Medulla oblongata (tissue), 1 donor: Measurements from ENCODE around the gene SUV39H1.

Experiments used
- DNase-seq: peaks from one replicate; pipeline ENCODE4 v3.0.0-alpha.2; 2015; ENCODE audit errors: extremely low spot score

The SUV39H1 gene

DNA sequence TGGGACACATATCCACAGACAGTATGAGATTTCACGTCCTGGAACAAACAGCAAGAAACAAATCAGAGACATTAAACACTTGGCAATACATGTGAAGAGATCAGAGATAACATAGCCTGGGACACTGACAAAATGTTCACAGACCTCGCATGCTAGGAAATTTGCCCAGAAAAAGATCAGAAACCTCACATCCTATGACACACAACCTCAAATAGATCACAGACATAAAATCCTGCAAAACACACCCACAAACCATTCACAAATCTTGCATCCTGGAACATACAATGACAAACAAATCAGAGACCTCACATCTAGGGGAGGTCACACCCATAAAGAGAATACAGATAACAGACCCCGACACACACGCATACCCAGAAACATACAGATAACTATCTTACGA is 18.0 kb downstream of the SUV39H1 start:
- no peak for DNase-seq

DNA sequence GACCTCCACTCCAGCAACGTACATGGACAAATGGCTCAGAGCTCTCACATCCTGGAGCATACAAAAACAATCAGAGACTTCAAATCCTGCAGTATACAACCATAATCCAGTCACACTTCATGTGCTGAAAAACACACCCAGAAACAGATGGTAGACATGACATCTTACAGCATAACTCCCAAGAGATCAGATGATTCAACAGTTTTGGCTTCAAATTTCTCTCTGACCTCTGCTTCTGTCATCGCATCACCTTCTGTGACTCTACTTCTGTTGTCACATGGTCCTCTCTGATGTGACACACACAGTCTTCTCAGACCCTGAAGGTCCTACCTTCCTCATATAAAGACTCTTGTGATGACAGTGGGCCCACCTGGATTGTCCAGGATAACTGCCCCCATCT is 18.5 kb downstream of the SUV39H1 start:
- no peak for DNase-seq

- DNase-seq, result no peak
Measured at GRCh38 chrX:48715876-48716502, 19.5 kb downstream of the SUV39H1 start.

DNA sequence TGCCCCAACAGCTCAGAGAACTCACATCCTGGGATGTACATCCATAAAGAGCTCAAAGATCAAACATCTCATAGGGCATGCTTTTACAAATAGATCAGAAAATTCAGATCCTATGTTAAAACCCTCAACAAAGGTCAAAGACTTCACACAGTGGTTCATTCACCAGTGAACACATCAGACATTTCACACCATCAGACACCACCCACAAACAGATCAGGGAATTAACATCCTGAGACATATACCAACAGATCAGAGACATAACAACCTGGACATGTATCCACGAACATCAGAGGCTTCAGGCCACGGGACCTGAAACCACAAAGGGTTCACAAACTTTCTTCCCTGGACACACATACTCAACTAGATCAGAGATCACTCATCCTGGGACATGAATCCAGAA is 23.4 kb downstream of the SUV39H1 start:
- DNase-seq, result no peak

DNA sequence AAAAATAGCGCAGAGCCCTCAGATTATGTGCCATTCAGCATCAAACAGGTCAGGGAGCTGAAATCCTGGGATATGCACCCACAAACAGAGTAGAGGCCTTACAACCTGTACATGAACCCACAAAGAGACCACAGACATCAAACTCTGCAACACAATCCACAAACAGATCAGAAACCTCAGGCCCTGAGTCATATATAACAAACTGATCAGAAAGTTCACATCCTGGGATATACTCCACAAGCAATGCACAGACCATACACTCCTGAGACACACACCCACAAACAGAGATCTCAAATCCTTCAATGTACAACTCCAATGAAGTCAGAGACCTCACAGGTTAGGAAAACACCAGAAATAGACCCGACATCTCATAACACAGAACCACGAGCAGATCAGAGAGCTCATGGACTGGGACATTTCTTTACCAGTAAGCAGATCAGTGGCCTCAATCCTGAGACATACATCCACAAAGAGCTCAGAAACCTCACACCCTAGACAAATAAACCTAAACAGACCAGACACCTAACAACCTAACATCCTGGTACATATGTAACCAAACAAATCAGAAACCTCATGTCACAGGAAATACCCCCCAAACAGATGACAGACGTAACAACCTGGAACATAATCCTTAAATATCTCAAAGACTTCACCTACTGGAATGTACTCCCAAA is 24.2 kb downstream of the SUV39H1 start:
- no peak for DNase-seq

DNA sequence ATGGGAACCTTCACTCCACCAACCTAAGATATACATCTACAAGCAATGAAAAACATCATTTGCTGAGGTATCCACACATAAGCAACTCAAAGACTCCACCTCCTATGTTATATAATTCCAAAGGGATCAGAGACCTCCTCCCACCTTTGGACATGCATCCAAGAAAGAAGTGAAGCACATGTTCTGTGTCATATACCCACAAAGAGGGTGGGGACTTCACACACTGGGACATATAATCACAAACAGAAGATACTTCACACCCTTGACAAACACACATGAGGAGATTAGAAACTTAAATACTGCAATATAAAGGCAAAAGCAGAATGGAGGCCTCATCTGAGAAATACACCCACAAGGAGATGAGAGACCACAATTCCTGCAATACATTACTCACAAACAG is 25.4 kb downstream of the SUV39H1 start:
- DNase-seq, result no peak

GRCh38 chrX:48726596-48726995 is 30.1 kb downstream of the SUV39H1 start:
- no peak for DNase-seq

DNA sequence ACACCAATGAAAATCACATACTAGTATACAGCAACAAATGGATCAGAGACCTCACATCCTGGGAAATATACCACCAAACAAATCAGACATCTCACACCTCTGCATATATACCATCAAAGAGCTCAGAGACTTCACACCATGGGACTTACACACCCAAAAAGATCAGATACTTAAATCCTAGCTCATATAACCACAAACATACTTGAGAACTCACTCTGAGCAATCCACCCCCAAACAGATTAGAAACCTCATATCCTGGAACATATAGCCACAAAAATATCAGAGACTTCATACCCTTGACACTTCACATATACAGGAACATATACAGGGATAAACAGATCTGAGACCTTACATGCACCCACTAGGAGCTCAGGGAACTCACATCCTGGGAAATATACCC is 32.1 kb downstream of the SUV39H1 start:
- no peak for DNase-seq

DNA sequence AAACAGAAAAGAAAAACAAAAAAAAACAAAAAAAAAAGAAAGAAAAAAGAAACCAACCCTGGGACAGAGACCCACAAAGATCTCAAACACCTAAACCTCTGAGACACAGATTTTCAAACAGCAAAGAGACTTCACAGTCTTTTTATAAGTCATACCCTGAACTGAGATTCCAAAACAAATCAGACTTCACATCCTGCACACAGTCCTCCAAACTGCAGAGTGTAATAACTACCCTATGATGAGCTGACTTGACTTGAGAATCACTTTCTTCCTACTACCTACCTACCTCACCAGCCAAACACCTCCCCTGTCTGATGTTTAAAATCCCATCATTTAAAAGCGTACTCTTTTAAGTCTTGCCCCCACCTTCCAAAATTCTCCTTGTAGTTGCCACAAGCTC is 39.8 kb downstream of the SUV39H1 start:
- no peak for DNase-seq

DNA sequence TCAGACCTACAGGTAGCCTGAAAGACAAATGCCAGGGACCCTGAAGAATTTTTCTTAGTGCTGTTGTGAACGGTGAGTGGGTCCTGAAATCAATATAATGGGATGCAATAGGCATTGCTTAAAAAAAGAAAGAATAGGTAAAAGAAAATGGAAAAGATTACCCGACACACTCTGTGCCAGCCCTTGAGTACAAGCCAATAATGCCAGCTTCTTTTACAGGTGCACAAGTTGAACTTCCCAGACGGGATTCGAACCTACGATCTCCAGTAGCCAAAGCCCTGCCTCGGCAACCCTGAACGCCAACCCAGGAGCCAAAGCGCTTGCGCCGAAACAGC is 40.3 kb downstream of the SUV39H1 start:
- DNase-seq, result no peak

DNA sequence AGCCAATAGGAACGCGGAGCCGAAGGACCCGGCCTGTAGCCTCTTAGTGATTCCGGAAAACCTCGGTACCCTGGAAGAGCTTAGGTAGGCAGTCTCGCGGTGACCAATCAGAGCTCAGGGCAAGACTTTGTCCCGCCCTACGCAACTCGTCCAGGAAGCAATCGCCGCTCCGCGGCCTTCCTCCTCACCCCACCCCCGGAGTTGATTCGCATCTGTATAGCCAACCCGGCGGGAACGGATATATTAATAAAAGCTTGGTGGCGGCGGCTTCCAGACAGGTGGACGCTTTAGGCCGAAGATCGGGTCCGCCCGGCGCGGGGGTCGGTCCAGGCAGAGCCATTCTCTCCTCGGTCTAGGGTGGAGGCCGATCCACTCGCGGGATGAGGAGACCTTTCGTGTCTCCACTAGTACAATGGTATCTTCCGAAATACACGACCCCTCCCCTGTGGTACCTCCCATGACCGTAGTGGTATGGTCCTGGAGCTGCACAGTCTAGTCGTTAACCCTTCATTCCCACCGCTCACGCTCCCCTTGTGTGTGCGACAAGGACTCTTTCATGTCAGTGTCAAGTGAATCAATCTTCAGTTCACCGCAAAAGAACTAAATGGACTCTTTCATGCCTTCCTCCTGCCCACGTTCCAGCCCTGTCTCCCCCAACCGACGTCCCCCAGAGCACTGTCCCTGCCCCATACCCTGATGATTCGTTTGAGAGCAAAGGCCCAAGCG is 40.8 kb downstream of the SUV39H1 start:
- peak; percentile 97 for DNase-seq

DNA sequence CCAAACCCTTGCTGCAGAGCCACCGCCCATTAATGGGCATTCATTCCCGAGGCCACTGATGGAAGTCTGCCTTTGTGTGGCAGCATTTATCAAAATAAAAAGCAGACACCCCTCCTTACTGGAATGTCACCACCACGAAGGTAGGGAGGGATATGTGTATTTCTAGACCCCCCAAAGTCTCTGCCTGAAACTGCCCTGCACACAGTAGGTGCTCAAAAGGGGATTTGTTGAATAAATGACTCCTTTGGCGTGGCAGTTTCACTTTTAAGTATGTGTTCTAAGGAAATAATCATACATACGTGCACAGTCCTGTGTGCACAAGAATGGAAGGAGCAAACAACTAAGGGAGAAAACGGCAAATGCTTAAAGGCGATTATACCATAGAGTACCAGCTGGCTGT is 41.4 kb downstream of the SUV39H1 start:
- no peak for DNase-seq

- no peak for DNase-seq
Measured at GRCh38 chrX:48741834-48742233, 45.3 kb downstream of the SUV39H1 start.

DNA sequence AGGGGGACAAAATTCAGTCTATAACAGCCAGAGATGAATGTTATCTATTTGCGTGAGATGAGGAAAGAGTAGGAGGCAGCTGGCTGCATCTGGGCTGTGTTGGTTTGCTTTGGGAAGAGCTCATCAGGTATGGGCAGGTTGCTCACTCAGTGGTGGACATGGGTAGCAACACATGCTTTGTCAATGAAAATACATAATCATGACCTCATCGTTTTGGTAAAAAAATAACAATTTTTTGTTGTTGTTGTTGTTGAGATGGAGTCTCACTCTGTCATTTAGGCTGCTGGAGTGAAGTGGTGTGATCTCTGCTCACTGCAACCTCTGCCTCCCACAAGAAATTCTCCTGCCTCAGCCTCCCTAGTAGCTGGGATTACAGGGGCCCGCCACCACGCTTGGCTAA is 48.7 kb downstream of the SUV39H1 start:
- DNase-seq, result no peak

GRCh38 chrX:48747415-48748016 is 51.0 kb downstream of the SUV39H1 start:
- DNase-seq, result no peak

- DNase-seq, result no peak
Measured at GRCh38 chrX:48749182-48749581, 52.6 kb downstream of the SUV39H1 start.

DNA sequence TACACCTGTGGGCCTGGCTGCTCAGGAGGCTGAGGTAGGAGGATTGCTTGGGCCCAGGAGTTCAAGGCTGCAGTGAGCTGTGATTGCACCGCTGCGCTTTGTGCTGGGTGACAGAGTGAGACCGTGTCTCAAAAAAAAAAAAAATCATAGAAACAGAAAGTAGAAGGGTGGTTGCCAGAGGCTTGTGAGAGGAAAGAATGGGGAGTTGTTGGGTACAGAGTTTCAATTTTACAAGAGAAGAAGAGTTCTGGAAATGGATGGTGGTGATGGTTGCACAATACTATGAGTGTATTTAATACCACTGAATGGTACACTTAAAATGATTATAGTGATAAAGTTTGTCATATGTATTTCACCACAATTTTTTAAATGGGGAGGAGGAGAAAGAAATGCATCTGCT is 54.8 kb downstream of the SUV39H1 start:
- DNase-seq, result no peak

- DNase-seq, result no peak
Measured at GRCh38 chrX:48752498-48752897, 56.0 kb downstream of the SUV39H1 start.

DNA sequence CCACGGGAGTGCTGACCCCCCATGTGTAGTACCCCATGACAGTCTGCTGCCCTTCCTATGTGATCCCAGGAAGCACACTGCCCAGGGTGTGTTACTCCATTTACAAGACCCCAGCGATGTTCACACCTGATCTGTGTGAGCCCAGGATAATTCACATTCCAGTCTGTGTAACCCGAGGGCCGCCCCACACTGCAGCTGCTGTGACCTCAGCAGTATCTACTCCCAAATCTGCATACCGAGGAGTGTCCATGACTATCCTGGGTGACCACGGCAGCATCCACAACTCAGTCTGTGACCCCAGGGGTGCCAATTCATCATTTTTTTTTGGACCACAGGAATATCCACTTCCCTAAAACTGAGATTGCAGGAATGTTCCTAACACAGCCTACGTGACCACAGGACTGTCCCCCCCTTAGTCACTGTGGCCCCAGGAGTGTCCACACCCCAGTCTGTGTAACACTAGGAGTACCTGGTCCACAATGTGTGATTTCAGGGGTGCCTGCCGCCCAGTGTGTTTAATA is 57.2 kb downstream of the SUV39H1 start:
- DNase-seq, result no peak

GRCh38 chrX:48754238-48754637 is 57.7 kb downstream of the SUV39H1 start:
- no peak for DNase-seq
